HepG2 (cell line): Measurements from ENCODE around the gene EMC9. TPM values are rescaled to one million over a fixed set of nuclear protein-coding genes. Genes with fewer than 3 reads are reported as not detected.

Source experiments
- ARID2 ChIP-seq: sonication (generic); formaldehyde crosslinking; IDR thresholded peaks from 2 replicates; pipeline ENCODE4 v1.8.1; 2022; ENCODE audit warnings: mild to moderate bottlenecking, missing genetic modification reagents, borderline replicate concordance
- DRAP1 ChIP-seq: IDR thresholded peaks from 2 replicates; pipeline ENCODE4 v1.6.1; 2016; ENCODE audit warnings: missing genetic modification reagents, missing compliant biosample characterization
- EP300 ChIP-seq, 3 experiments: sonication (generic) in 1 of 3; formaldehyde crosslinking in 1 of 3; IDR thresholded peaks; 2 replicates each; pipeline versions ENCODE4 v1.5.1 to v1.6.1; 2011 to 2020; ENCODE audit warnings: low read depth in 2 of 3, low read length in 2 of 3, borderline replicate concordance in 1 of 3, improper control_type of control experiment in 1 of 3, mild to moderate bottlenecking in 1 of 3, missing genetic modification reagents in 1 of 3, moderate library complexity in 1 of 3
- ONECUT2 ChIP-seq: sonication (generic); formaldehyde crosslinking; IDR thresholded peaks from 2 replicates; pipeline ENCODE4 v1.4.0; 2020; ENCODE audit warnings: missing genetic modification reagents
- POLR2G ChIP-seq: fragments of 200-400 bp; formaldehyde crosslinking; IDR thresholded peaks from 2 replicates; pipeline ENCODE4 v1.6.1; 2018; ENCODE audit warnings: mild to moderate bottlenecking, low read depth, low read length, moderate library complexity
- SP1 ChIP-seq, 2 experiments: fragments of 450-650 bp in 1 of 2; sonication (generic) in 1 of 2; formaldehyde crosslinking in 1 of 2; IDR thresholded peaks; 2 replicates each; pipeline versions ENCODE4 v1.4.0 to v1.6.1; 2016 to 2020; ENCODE audit warnings: missing genetic modification reagents in 1 of 2
- ZBTB14 ChIP-seq: sonication (generic); formaldehyde crosslinking; IDR thresholded peaks from 2 replicates; pipeline ENCODE4 v1.4.0; 2020; ENCODE audit warnings: missing genetic modification reagents
- ZFY ChIP-seq: sonication (generic); formaldehyde crosslinking; IDR thresholded peaks from 2 replicates; pipeline ENCODE4 v1.4.0; 2020; ENCODE audit warnings: missing genetic modification reagents
- ZKSCAN1 ChIP-seq: fragments of 150-350 bp; IDR thresholded peaks from 2 replicates; pipeline ENCODE4 v1.6.1; 2014; ENCODE audit warnings: low read length
- ZNF337 ChIP-seq: sonication (generic); formaldehyde crosslinking; IDR thresholded peaks from 2 replicates; pipeline ENCODE4 v1.5.1; 2020; ENCODE audit warnings: missing genetic modification reagents, low read depth, mild to moderate bottlenecking, borderline replicate concordance
- ZNF407 ChIP-seq: sonication (generic); formaldehyde crosslinking; IDR thresholded peaks from one replicate; pipeline ENCODE4 v1.5.1; 2020; ENCODE audit warnings: mild to moderate bottlenecking, missing genetic modification reagents; ENCODE audit errors: not compliant biosample characterization
- ZNF432 ChIP-seq: sonication (generic); formaldehyde crosslinking; IDR thresholded peaks from 2 replicates; pipeline ENCODE4 v1.5.0; 2020; ENCODE audit warnings: missing genetic modification reagents, mild to moderate bottlenecking, borderline replicate concordance
- ZNF605 ChIP-seq: sonication (generic); formaldehyde crosslinking; IDR thresholded peaks from 2 replicates; pipeline ENCODE4 v1.8.0; 2022; ENCODE audit warnings: mild to moderate bottlenecking, missing genetic modification reagents
- ZNF770 ChIP-seq: sonication (generic); formaldehyde crosslinking; IDR thresholded peaks from 2 replicates; pipeline ENCODE4 v1.5.0; 2020; ENCODE audit warnings: mild to moderate bottlenecking, missing genetic modification reagents
- ZNF83 ChIP-seq: sonication (generic); formaldehyde crosslinking; IDR thresholded peaks from 2 replicates; pipeline ENCODE4 v1.4.0; 2020; ENCODE audit warnings: missing genetic modification reagents, mild to moderate bottlenecking, borderline replicate concordance
- polyA plus RNA-seq, 8 experiments: library from polyadenylated mRNA; depleted of rRNA in 3 of 8; stranded (reverse) in 7 of 8; unstranded in 1 of 8; fragments of >200 nt; fragmentation: Illumina TruSeq in 4 of 8; extraction: Trizol in 4 of 8; gene quantifications; 2 replicates each; pipeline versions ENCODE4 v1.2.1 to v1.2.3, GENCODE V29; 2011 to 2016; ENCODE audit warnings: low read depth in 4 of 8, missing spikeins in 1 of 8, mixed read lengths in 1 of 8; ENCODE audit not compliant: insufficient read depth in 1 of 8
- total RNA-seq, 5 experiments: library from RNA; depleted of rRNA; stranded (reverse); fragments of >200 nt; fragmentation: Illumina TruSeq; extraction: Trizol; gene quantifications; 2 replicates each; pipeline ENCODE4 v1.2.3, GENCODE V29; 2016; ENCODE audit warnings: low read depth in 1 of 5

Gene EMC9
- total and polyA plus RNA-seq, 2 of the 13 experiments (the other 11 are each of a cell fraction or from before 2014, with no cell fraction given), result 60.5 to 78.7 TPM

GRCh38 chr14:24093207-24093900 lies 48.0 kb downstream of the EMC9 start (continued):
- no peak for TF ChIP-seq ZNF407 (CRISPR knock-in tag)
- TF ChIP-seq ZNF83, result peak; percentile 76; the same call in 1 of the 2 replicates
- TF ChIP-seq ZNF432 (CRISPR knock-in tag), result no peak
- no peak for TF ChIP-seq SP1 (IDR thresholded peaks at IDR 0.05)
- no peak for TF ChIP-seq SP1 (CRISPR knock-in tag; IDR thresholded peaks at IDR 0.05)
- no peak for TF ChIP-seq ZNF770 (CRISPR knock-in tag)
- no peak for TF ChIP-seq ZNF337
- no peak for TF ChIP-seq EP300 (IDR thresholded peaks at IDR 0.05; ENCODE audit: low read depth in 2 of 2, low read length in 2 of 2)
- no peak for TF ChIP-seq EP300 (CRISPR knock-in tag; IDR thresholded peaks at IDR 0.05; ENCODE audit: borderline replicate concordance)
- no peak for TF ChIP-seq ZKSCAN1
- no peak for TF ChIP-seq ZBTB14 (CRISPR knock-in tag)
- TF ChIP-seq ARID2, result no peak
- TF ChIP-seq DRAP1, result no peak
- no peak for TF ChIP-seq ZNF605 (CRISPR knock-in tag)
- TF ChIP-seq ZFY, result no peak
- no peak for TF ChIP-seq ONECUT2 (CRISPR knock-in tag)
- TF ChIP-seq POLR2G, result no peak
